Osteoblast (primary cell): ENCODE results near the gene GALNT2. TPM values are rescaled to one million over a fixed set of nuclear protein-coding genes. Genes with fewer than 3 reads are reported as not detected.

Experiments
- DNase-seq: peaks from one replicate; pipeline ENCODE4 v3.0.0; 2011; ENCODE audit warnings: low spot score, mixed read lengths; ENCODE audit not compliant: insufficient read length; ENCODE audit errors: missing footprints
- H2AFZ ChIP-seq: 2 replicates; pipeline ENCODE4 v1.6.0; 2011; ENCODE audit warnings: mild to moderate bottlenecking, low read length
- H3K27ac ChIP-seq: 2 replicates; pipeline ENCODE4 v1.5.1; 2011; ENCODE audit warnings: mild to moderate bottlenecking, low read depth, low read length, moderate library complexity
- H3K27me3 ChIP-seq: 2 replicates; pipeline ENCODE4 v1.6.0; 2012; ENCODE audit warnings: mild to moderate bottlenecking, control low read depth, inconsistent platforms, low read length, moderate library complexity; ENCODE audit not compliant: insufficient read depth
- H3K36me3 ChIP-seq: 2 replicates; pipeline ENCODE4 v1.5.1; 2011; ENCODE audit warnings: mild to moderate bottlenecking, low read length, control low read depth, moderate library complexity; ENCODE audit not compliant: insufficient read depth
- H3K4me1 ChIP-seq: 2 replicates; pipeline ENCODE4 v1.5.1; 2011; ENCODE audit warnings: mild to moderate bottlenecking, low read length, control low read depth, moderate library complexity; ENCODE audit not compliant: insufficient read depth
- H3K4me2 ChIP-seq: 2 replicates; pipeline ENCODE4 v1.6.0; 2011; ENCODE audit warnings: mild to moderate bottlenecking, low read length; ENCODE audit not compliant: insufficient read depth
- H3K4me3 ChIP-seq: fragments of 200-600 bp; sonication (generic); 3 replicates; pipeline ENCODE4 v1.5.1; 2012; ENCODE audit warnings: mild to moderate bottlenecking, low read length, inconsistent platforms; ENCODE audit not compliant: insufficient read depth
- H3K79me2 ChIP-seq: 2 replicates; pipeline ENCODE4 v1.6.0; 2012; ENCODE audit warnings: mild to moderate bottlenecking, low read length, control low read depth, inconsistent platforms; ENCODE audit not compliant: insufficient read depth
- H3K9me3 ChIP-seq: 2 replicates; pipeline ENCODE4 v1.5.1; 2011; ENCODE audit warnings: low read depth, low read length, control low read depth
- H4K20me1 ChIP-seq: 2 replicates; pipeline ENCODE4 v1.6.0; 2012; ENCODE audit warnings: mild to moderate bottlenecking, low read length, control low read depth; ENCODE audit not compliant: insufficient read depth
- CTCF ChIP-seq: IDR thresholded peaks from 2 replicates; pipeline ENCODE4 v1.5.1; 2011; ENCODE audit warnings: mild to moderate bottlenecking, low read depth, low read length, moderate library complexity; ENCODE audit errors: extremely low read depth
- total RNA-seq: library from RNA; depleted of rRNA; stranded (reverse); fragments of >200 nt; gene quantifications from 2 replicates; pipeline ENCODE4 v1.2.3, GENCODE V29; 2012

GALNT2 gene
- total RNA-seq, 1 donor: 83.2 TPM

GRCh38 chr1:230197644-230198567 lies 130.9 kb downstream of the GALNT2 start:
- H3K79me2 ChIP-seq: peaks cover 70% of the 10 kb centered on the region
- H3K9me3 ChIP-seq: no peaks in the 10 kb centered on the region
- H3K4me1 ChIP-seq: no peaks in the 10 kb centered on the region
- no peak overlapping the region for H3K4me3 ChIP-seq
- no peak for TF ChIP-seq CTCF
- no peaks in the 10 kb centered on the region for H3K27me3 ChIP-seq
- H2AFZ ChIP-seq: no peak overlapping the region
- H3K36me3 ChIP-seq: peaks cover 7% of the 10 kb centered on the region
- H4K20me1 ChIP-seq: peaks cover 56% of the 10 kb centered on the region
- no peak overlapping the region for H3K4me2 ChIP-seq
- DNase-seq: peak; percentile 32
- H3K27ac ChIP-seq: no peak overlapping the region

- no peak for TF ChIP-seq CTCF
- no peaks in the 10 kb centered on the region for H3K27me3 ChIP-seq
- H3K4me1 ChIP-seq: no peaks in the 10 kb centered on the region
- H3K36me3 ChIP-seq: peaks cover 12% of the 10 kb centered on the region
- H4K20me1 ChIP-seq: peaks cover 51% of the 10 kb centered on the region
- no peak overlapping the region for H2AFZ ChIP-seq
- H3K79me2 ChIP-seq: peaks cover 65% of the 10 kb centered on the region
- H3K4me2 ChIP-seq: no peak overlapping the region
- H3K9me3 ChIP-seq: no peaks in the 10 kb centered on the region
- H3K4me3 ChIP-seq: no peak overlapping the region
- no peak overlapping the region for H3K27ac ChIP-seq
- peak; percentile 4 for DNase-seq
These were observed 132.0 kb downstream of the GALNT2 start for GRCh38 chr1:230199034-230199433.

GRCh38 chr1:230199554-230199953 lies 132.5 kb downstream of the GALNT2 start:
- no peak for TF ChIP-seq CTCF
- H3K4me3 ChIP-seq: no peak overlapping the region
- H3K27me3 ChIP-seq: no peaks in the 10 kb centered on the region
- no peak overlapping the region for H2AFZ ChIP-seq
- no peaks in the 10 kb centered on the region for H3K4me1 ChIP-seq
- peak; percentile 27 for DNase-seq
- no peak overlapping the region for H3K4me2 ChIP-seq
- H3K9me3 ChIP-seq: no peaks in the 10 kb centered on the region
- H3K27ac ChIP-seq: no peak overlapping the region
- H4K20me1 ChIP-seq: peaks cover 51% of the 10 kb centered on the region
- H3K36me3 ChIP-seq: peaks cover 15% of the 10 kb centered on the region
- peaks cover 60% of the 10 kb centered on the region for H3K79me2 ChIP-seq

- Histone ChIP-seq H3K4me1 (peaks cover 5% of the 10 kb centered on the region), H3K36me3 (peaks cover 23% of the 10 kb centered on the region), H3K4me2 (no peak overlapping the region), H4K20me1 (peaks cover 53% of the 10 kb centered on the region), H2AFZ (no peak overlapping the region), H3K27me3 (no peaks in the 10 kb centered on the region), H3K79me2 (peaks cover 53% of the 10 kb centered on the region), H3K27ac (no peak overlapping the region), H3K9me3 (no peaks in the 10 kb centered on the region), H3K4me3 (no peak overlapping the region)
- no peak for TF ChIP-seq CTCF
- DNase-seq: no peak
These were observed 133.2 kb downstream of the GALNT2 start for GRCh38 chr1:230200276-230200675.
